Adipose tissue (tissue), 3 donors: Measurements from ENCODE around the gene REC8. TPM values are rescaled to one million over a fixed set of nuclear protein-coding genes. Genes with fewer than 3 reads are reported as not detected.

Source experiments
- H3K27ac ChIP-seq: one replicate; pipeline ENCODE4 v1.5.1; 2013; ENCODE audit warnings: low read depth, low read length
- WGBS, 3 donors: extraction: QIAGEN DNeasy Blood & Tissue Kit; methylation state at CpG; one replicate each; pipeline ENCODE4 v1.1.7; 2013; 5-methylcytosine and 5-hydroxymethylcytosine counted together
- polyA plus RNA-seq, 3 donors: library from polyadenylated mRNA; stranded (reverse); fragments of 200-250 nt; gene quantifications; one replicate each; pipeline ENCODE4 v1.2.3, GENCODE V29; 2013
- donor health status: healthy with polysubstance abuse.
- donor health status: Bipolar disorder and iron deficiency.
- donor health status: healthy.

The REC8 gene
- polyA plus RNA-seq, 3 donors: 3.9 to 19.8 (median 9.4) TPM

- H3K27ac ChIP-seq: no peak overlapping the region
- 93 to 96% (median 94%) methylated on average over 16 of the region's 16 CpGs for WGBS, 3 donors
Measured at GRCh38 chr14:24151404-24152080, 20.3 kb upstream of the REC8 start.

GRCh38 chr14:24155100-24155499 is 16.8 kb upstream of the REC8 start:
- WGBS, 3 donors: 92 to 97% (median 94%) methylated on average over 10 of the region's 10 CpGs
- H3K27ac ChIP-seq: no peak overlapping the region

- no peak overlapping the region for H3K27ac ChIP-seq
- 85 to 97% (median 93%) methylated on average over 1 of the region's 1 CpG for WGBS, 3 donors
Measured at GRCh38 chr14:24156840-24157239, 15.0 kb upstream of the REC8 start.

GRCh38 chr14:24157331-24157730 is 14.5 kb upstream of the REC8 start:
- WGBS, 3 donors: 90 to 94% (median 93%) methylated on average over 11 to 12 of the region's 12 CpGs

GRCh38 chr14:24159777-24160498 is 11.9 kb upstream of the REC8 start:
- WGBS, 3 donors: 77 to 92% (median 86%) methylated on average over 11 of the region's 11 CpGs
- no peak overlapping the region for H3K27ac ChIP-seq

More at GRCh38 chr14:24157331-24157730, 14.5 kb upstream of the REC8 start:
- no peak overlapping the region for H3K27ac ChIP-seq

GRCh38 chr14:24160499-24160849 is 11.4 kb upstream of the REC8 start:
- 89 to 96% (median 90%) methylated on average over 4 of the region's 4 CpGs for WGBS, 3 donors
- H3K27ac ChIP-seq: no peak overlapping the region

GRCh38 chr14:24160850-24161804 is 10.8 kb upstream of the REC8 start, which contains the start of gene IRF9:
Gene IRF9, plus strand, starts transcription at chr14:24161265. Its CDS starts 880 bp downstream, at chr14:24162145.
- peak within 1 kb of the TSS; percentile 79 for H3K27ac ChIP-seq

GRCh38 chr14:24162093-24162492 is 9.8 kb upstream of the REC8 start:
- WGBS, 3 donors: 29 to 44% (median 44%) methylated on average over 8 of the region's 8 CpGs
- H3K27ac ChIP-seq: no peak overlapping the region

More at GRCh38 chr14:24160850-24161804, 10.8 kb upstream of the REC8 start, which contains the start of gene IRF9:
- WGBS, 3 donors: 0% methylated on average over 12 of the region's 12 CpGs

- no peak overlapping the region for H3K27ac ChIP-seq
- 89 to 91% (median 90%) methylated on average over 14 of the region's 14 CpGs for WGBS, 3 donors
Measured at GRCh38 chr14:24164518-24164991, 7.3 kb upstream of the REC8 start.

- H3K27ac ChIP-seq: no peak overlapping the region
- 90 to 95% (median 91%) methylated on average over 5 of the region's 5 CpGs for WGBS, 3 donors
Measured at GRCh38 chr14:24165785-24166184, 6.1 kb upstream of the REC8 start.

GRCh38 chr14:24167469-24168114 is 4.3 kb upstream of the REC8 start:
- 76 to 93% (median 78%) methylated on average over 3 of the region's 3 CpGs for WGBS, 3 donors
- H3K27ac ChIP-seq: no peak overlapping the region

- 41 to 71% (median 49%) methylated on average over 30 of the region's 30 CpGs for WGBS, 3 donors
- H3K27ac ChIP-seq: no peak overlapping the region
Measured at GRCh38 chr14:24172261-24172860, 481 bp downstream of the REC8 start.

- no peak overlapping the region for H3K27ac ChIP-seq
- 70 to 84% (median 71%) methylated on average over 20 of the region's 20 CpGs for WGBS, 3 donors
Measured at GRCh38 chr14:24172871-24173281, 996 bp downstream of the REC8 start.

GRCh38 chr14:24176599-24176998 is 4.7 kb downstream of the REC8 start:
- H3K27ac ChIP-seq: no peak overlapping the region
- WGBS, 3 donors: 94 to 95% (median 95%) methylated on average over 5 of the region's 5 CpGs

- no peak overlapping the region for H3K27ac ChIP-seq
- 88 to 91% (median 90%) methylated on average over 12 of the region's 12 CpGs for WGBS, 3 donors
Measured at GRCh38 chr14:24177041-24177825, 5.4 kb downstream of the REC8 start.

- H3K27ac ChIP-seq: no peak overlapping the region
- WGBS, 3 donors: 92 to 94% (median 92%) methylated on average over 14 of the region's 14 CpGs
Measured at GRCh38 chr14:24177891-24178290, 6.0 kb downstream of the REC8 start.
